PFSK-1 (cell line): Measurements from ENCODE around the gene HES4.

Experiments used
- FOXP2 ChIP-seq: optimal IDR thresholded peaks from 2 replicates; pipeline ENCODE3; 2011; ENCODE audit warnings: borderline replicate concordance, control low read depth, inconsistent platforms; ENCODE audit not compliant: insufficient read depth; ENCODE audit errors: extremely low read length, extremely low read depth
- POLR2AphosphoS5 ChIP-seq: IDR thresholded peaks from 2 replicates; pipeline ENCODE4 v1.6.1; 2012; ENCODE audit warnings: low read depth, mild to moderate bottlenecking, control low read depth, low read length, moderate library complexity
- REST ChIP-seq, 2 experiments: IDR thresholded peaks; 2 replicates each; pipeline versions ENCODE4 v1.6.1 to v1.8.0; 2011 to 2012; ENCODE audit warnings: low read depth in 2 of 2, low read length in 2 of 2, control low read depth in 1 of 2, inconsistent platforms in 1 of 2, mild to moderate bottlenecking in 1 of 2, moderate library complexity in 1 of 2; ENCODE audit not compliant: insufficient read depth in 1 of 2
- SIN3A ChIP-seq: IDR thresholded peaks from 2 replicates; pipeline ENCODE4 v1.6.1; 2012; ENCODE audit warnings: mild to moderate bottlenecking, low read length, moderate library complexity, borderline replicate concordance; ENCODE audit not compliant: insufficient read depth
- TAF1 ChIP-seq: IDR thresholded peaks from 2 replicates; pipeline ENCODE4 v1.6.1; 2012; ENCODE audit warnings: low read length, control low read depth, borderline replicate concordance; ENCODE audit not compliant: insufficient read depth

HES4 gene

GRCh38 chr1:998745-998994, 1.2 kb downstream of the HES4 start:
- no peak for TF ChIP-seq POLR2AphosphoS5
- TF ChIP-seq REST (IDR thresholded peaks at IDR 0.05; ENCODE audit: insufficient read depth in 1 of 2, low read depth in 2 of 2, low read length in 2 of 2): no peak
- TF ChIP-seq SIN3A: no peak

- TF ChIP-seq SIN3A (no peak), TAF1 (no peak), FOXP2 (no peak), POLR2AphosphoS5 (no peak), REST (IDR thresholded peaks at IDR 0.05; ENCODE audit: insufficient read depth in 1 of 2, low read depth in 2 of 2, low read length in 2 of 2) (no peak)
Measured at GRCh38 chr1:997993-998744, 1.7 kb downstream of the HES4 start.

- TF ChIP-seq TAF1 (no peak), SIN3A (no peak), REST (IDR thresholded peaks at IDR 0.05; ENCODE audit: insufficient read depth in 1 of 2, low read depth in 2 of 2, low read length in 2 of 2) (no peak), FOXP2 (no peak), POLR2AphosphoS5 (no peak)
Measured at GRCh38 chr1:997713-997992, 2.2 kb downstream of the HES4 start.

- TF ChIP-seq REST (IDR thresholded peaks at IDR 0.05; ENCODE audit: insufficient read depth in 1 of 2, low read depth in 2 of 2, low read length in 2 of 2): no peak
- TF ChIP-seq TAF1: no peak
- TF ChIP-seq POLR2AphosphoS5: no peak
- TF ChIP-seq FOXP2: no peak
- no peak for TF ChIP-seq SIN3A
Measured at GRCh38 chr1:996851-997712, 2.8 kb downstream of the HES4 start.
